H9 (cell line): ENCODE measurements around the gene SPNS3. TPM values are rescaled to one million over a fixed set of nuclear protein-coding genes. Genes with fewer than 3 reads are reported as not detected.
A peak's percentile ranks its signal among the peaks of the same experiment; 100 is the strongest.

ENCODE experiments used
- DNase-seq: peaks from one replicate; pipeline ENCODE4 v3.0.0-alpha.2; 2017
- H2AFZ ChIP-seq: one replicate; pipeline ENCODE4 v1.6.1; 2013; ENCODE audit warnings: mild to moderate bottlenecking, low read length, control low read depth, moderate library complexity
- H2AK5ac ChIP-seq: 2 replicates; pipeline ENCODE4 v1.6.1; 2013; ENCODE audit warnings: low read length, control low read depth, mixed read lengths; ENCODE audit not compliant: insufficient read length
- H2BK120ac ChIP-seq: one replicate; pipeline ENCODE4 v1.6.1; 2013; ENCODE audit warnings: low read depth, mild to moderate bottlenecking, low read length, control low read depth, inconsistent platforms; ENCODE audit not compliant: poor library complexity, severe bottlenecking
- H2BK12ac ChIP-seq: 2 replicates; pipeline ENCODE4 v1.6.1; 2013; ENCODE audit warnings: low read length, control low read depth, mixed read lengths, low read depth; ENCODE audit not compliant: insufficient read length
- H2BK15ac ChIP-seq: 2 replicates; pipeline ENCODE4 v1.6.1; 2013; ENCODE audit warnings: low read depth, low read length, control low read depth
- H2BK20ac ChIP-seq: one replicate; pipeline ENCODE4 v1.6.1; 2013; ENCODE audit warnings: low read depth, mild to moderate bottlenecking, low read length, control low read depth, inconsistent platforms; ENCODE audit not compliant: poor library complexity, severe bottlenecking
- H2BK5ac ChIP-seq: 2 replicates; pipeline ENCODE4 v1.6.1; 2013; ENCODE audit warnings: low read length, control low read depth, mixed read lengths; ENCODE audit not compliant: insufficient read length
- H3K14ac ChIP-seq: 2 replicates; pipeline ENCODE4 v1.6.1; 2013; ENCODE audit warnings: low read length, control low read depth; ENCODE audit not compliant: insufficient read depth
- H3K18ac ChIP-seq: 2 replicates; pipeline ENCODE4 v1.6.1; 2013; ENCODE audit warnings: low read depth, mild to moderate bottlenecking, mixed read lengths, low read length, control low read depth; ENCODE audit not compliant: insufficient read length
- H3K23ac ChIP-seq: 2 replicates; pipeline ENCODE4 v1.6.1; 2013; ENCODE audit warnings: low read length, control low read depth, mixed read lengths, low read depth; ENCODE audit not compliant: insufficient read length
- H3K23me2 ChIP-seq: 2 replicates; pipeline ENCODE4 v1.6.1; 2013; ENCODE audit warnings: low read depth, mild to moderate bottlenecking, mixed read lengths, low read length, control low read depth; ENCODE audit not compliant: insufficient read length, poor library complexity, severe bottlenecking
- H3K27ac ChIP-seq: 2 replicates; pipeline ENCODE4 v1.5.1; 2013; ENCODE audit warnings: low read length, control low read depth, mixed read lengths, low read depth; ENCODE audit not compliant: insufficient read length
- H3K27me3 ChIP-seq: 2 replicates; pipeline ENCODE4 v1.6.1; 2013; ENCODE audit warnings: low read length, control low read depth, inconsistent platforms; ENCODE audit not compliant: insufficient read depth
- H3K4ac ChIP-seq: 2 replicates; pipeline ENCODE4 v1.6.1; 2013; ENCODE audit warnings: low read depth, mild to moderate bottlenecking, control low read depth, inconsistent platforms, low read length, moderate library complexity
- H3K4me1 ChIP-seq: 2 replicates; pipeline ENCODE4 v1.6.1; 2013; ENCODE audit warnings: low read length, control low read depth, inconsistent platforms; ENCODE audit not compliant: insufficient read depth
- H3K4me2 ChIP-seq: 2 replicates; pipeline ENCODE4 v1.6.1; 2013; ENCODE audit warnings: low read length, control low read depth, mixed read lengths; ENCODE audit not compliant: insufficient read length, insufficient read depth
- H3K56ac ChIP-seq: 2 replicates; pipeline ENCODE4 v1.6.1; 2013; ENCODE audit warnings: low read depth, mild to moderate bottlenecking, mixed read lengths, low read length, control low read depth; ENCODE audit not compliant: insufficient read length
- H3K79me1 ChIP-seq: 2 replicates; pipeline ENCODE4 v1.6.1; 2013; ENCODE audit warnings: low read depth, mild to moderate bottlenecking, moderate library complexity, low read length, control low read depth, inconsistent platforms; ENCODE audit not compliant: insufficient read depth, poor library complexity, severe bottlenecking
- H3K79me2 ChIP-seq: 2 replicates; pipeline ENCODE4 v1.6.1; 2013; ENCODE audit warnings: low read length, control low read depth, inconsistent platforms; ENCODE audit not compliant: insufficient read depth
- H3K9ac ChIP-seq: 2 replicates; pipeline ENCODE4 v1.6.1; 2013; ENCODE audit warnings: low read length, control low read depth, mixed read lengths; ENCODE audit not compliant: insufficient read length; ENCODE audit errors: extremely low read depth
- H3K9me3 ChIP-seq: one replicate; pipeline ENCODE4 v1.6.1; 2013; ENCODE audit warnings: low read depth, low read length, inconsistent platforms; ENCODE audit not compliant: control insufficient read depth
- H3T11ph ChIP-seq: one replicate; pipeline ENCODE4 v1.6.1; 2013; ENCODE audit warnings: mild to moderate bottlenecking, low read length, control low read depth, inconsistent platforms
- H4K20me1 ChIP-seq: one replicate; pipeline ENCODE4 v1.6.1; 2013; ENCODE audit not compliant: control insufficient read depth, insufficient read length, insufficient read depth
- H4K5ac ChIP-seq: 2 replicates; pipeline ENCODE4 v1.6.1; 2013; ENCODE audit warnings: low read depth, mild to moderate bottlenecking, mixed read lengths, low read length, control low read depth; ENCODE audit not compliant: insufficient read length
- H4K8ac ChIP-seq: replicated peaks from 2 replicates; pipeline ENCODE4 v1.6.1; 2013; ENCODE audit warnings: low read length, control low read depth, mixed read lengths, low read depth; ENCODE audit not compliant: insufficient read length
- H4K91ac ChIP-seq: 2 replicates; pipeline ENCODE4 v1.6.1; 2013; ENCODE audit warnings: low read depth, mild to moderate bottlenecking, moderate library complexity, mixed read lengths, low read length, control low read depth; ENCODE audit not compliant: insufficient read length
- H3K27ac Mint-ChIP-seq, 3 experiments: 2 replicates in 2 of 3; 3 replicates in 1 of 3; pipeline ENCODE4 v1.8.0; 2020 to 2021; ENCODE audit warnings: mixed read lengths in 3 of 3, mild to moderate bottlenecking in 1 of 3, moderate library complexity in 1 of 3
- H3K27me3 Mint-ChIP-seq: 2 replicates; pipeline ENCODE4 v1.8.0; 2021; ENCODE audit warnings: low read depth, mild to moderate bottlenecking, moderate library complexity, mixed read lengths
- H3K36me3 Mint-ChIP-seq, 3 experiments: 2 replicates in 2 of 3; 3 replicates in 1 of 3; pipeline ENCODE4 v1.8.0; 2020 to 2021; ENCODE audit warnings: low read depth in 3 of 3, mixed read lengths in 3 of 3; ENCODE audit not compliant: insufficient read depth in 1 of 3
- H3K4me1 Mint-ChIP-seq, 2 experiments: 2 replicates each; pipeline ENCODE4 v1.8.0; 2020; ENCODE audit warnings: mixed read lengths in 2 of 2
- H3K4me3 Mint-ChIP-seq, 2 experiments: 2 replicates in 1 of 2; 3 replicates in 1 of 2; pipeline ENCODE4 v1.8.0; 2020 to 2021; ENCODE audit warnings: mild to moderate bottlenecking in 2 of 2, mixed read lengths in 2 of 2, moderate library complexity in 1 of 2
- H3K9me3 Mint-ChIP-seq, 2 experiments: 2 replicates in 1 of 2; 3 replicates in 1 of 2; pipeline ENCODE4 v1.8.0; 2020; ENCODE audit warnings: mild to moderate bottlenecking in 2 of 2, mixed read lengths in 2 of 2, moderate library complexity in 1 of 2
- WGBS: extraction: QIAGEN DNeasy Blood & Tissue Kit; methylation state at CpG from one replicate; pipeline ENCODE4 v1.1.7; 2013; ENCODE audit warnings: missing lambda C conversion rate, low lambda C conversion rate, mixed read lengths; ENCODE audit not compliant: insufficient read length; ENCODE audit errors: extremely low coverage; 5-methylcytosine and 5-hydroxymethylcytosine counted together
- total RNA-seq: library from RNA; stranded (reverse); gene quantifications from 2 replicates; pipeline ENCODE4 v1.2.1, GENCODE V29; 2021
- TF ChIP-seq, protein P1 (sequence below): fragments of 200-600 bp; sonication (generic); conservative IDR thresholded peaks from 3 replicates; pipeline ENCODE4 v1.8.0; 2021; ENCODE audit warnings: antibody characterized with exemption, mild to moderate bottlenecking

Gene SPNS3
- total RNA-seq, 1 experiment from 2014 or later, result not detected

- H3K23ac ChIP-seq, result no peak overlapping the region
These were observed 38.6 kb upstream of the SPNS3 start for GRCh38 chr17:4395111-4395478.

More at GRCh38 chr17:4395111-4395478, 38.6 kb upstream of the SPNS3 start:
- no peak overlapping the region for H2BK5ac ChIP-seq
- peaks cover 12% of the 10 kb centered on the region; the same call in 1 of the 2 replicates for H3K4me1 ChIP-seq
- H3K14ac ChIP-seq, result no peak overlapping the region; the same call in 1 of the 2 replicates
- H3K4ac ChIP-seq, result peak overlapping the region; percentile 21
- H2AFZ ChIP-seq, result no peak overlapping the region
- no peak overlapping the region for H4K8ac ChIP-seq
- H3K9ac ChIP-seq, result no peak overlapping the region
- WGBS, result no CpG with 5 or more reads among the region's 3 CpGs
- Mint-ChIP-seq H3K4me1 (peaks cover 33 to 38% of the 10 kb centered on the region in 2 experiments), H3K4me3 (peak overlapping the region in 1 of 2 experiments; percentile 27; a peak in 1 of 5 replicates), H3K9me3 (peaks cover 0 to 3% of the 10 kb centered on the region in 2 experiments; a peak in 1 of 5 replicates), H3K36me3 (no peaks in the 10 kb centered on the region; a peak in 1 of 7 replicates), H3K27ac (peak overlapping the region; percentile 80 to 96 (median 96); a peak in 6 of 7 replicates), H3K27me3 (no peaks in the 10 kb centered on the region)
- no peak overlapping the region for H2BK20ac ChIP-seq
- peak overlapping the region; percentile 58 for H3K18ac ChIP-seq
- H4K20me1 ChIP-seq, result no peaks in the 10 kb centered on the region
- H3K56ac ChIP-seq, result no peak overlapping the region
- peak overlapping the region; percentile 98 for H2AK5ac ChIP-seq
- DNase-seq, result no peak
- H3K79me2 ChIP-seq, result no peaks in the 10 kb centered on the region
- H2BK120ac ChIP-seq, result peak overlapping the region; percentile 52
- no peak overlapping the region for H3K4me2 ChIP-seq
- no peak overlapping the region for H3T11ph ChIP-seq
- no peaks in the 10 kb centered on the region for H3K79me1 ChIP-seq
- peak overlapping the region; percentile 85 for H4K5ac ChIP-seq
- TF ChIP-seq, protein P1, sequence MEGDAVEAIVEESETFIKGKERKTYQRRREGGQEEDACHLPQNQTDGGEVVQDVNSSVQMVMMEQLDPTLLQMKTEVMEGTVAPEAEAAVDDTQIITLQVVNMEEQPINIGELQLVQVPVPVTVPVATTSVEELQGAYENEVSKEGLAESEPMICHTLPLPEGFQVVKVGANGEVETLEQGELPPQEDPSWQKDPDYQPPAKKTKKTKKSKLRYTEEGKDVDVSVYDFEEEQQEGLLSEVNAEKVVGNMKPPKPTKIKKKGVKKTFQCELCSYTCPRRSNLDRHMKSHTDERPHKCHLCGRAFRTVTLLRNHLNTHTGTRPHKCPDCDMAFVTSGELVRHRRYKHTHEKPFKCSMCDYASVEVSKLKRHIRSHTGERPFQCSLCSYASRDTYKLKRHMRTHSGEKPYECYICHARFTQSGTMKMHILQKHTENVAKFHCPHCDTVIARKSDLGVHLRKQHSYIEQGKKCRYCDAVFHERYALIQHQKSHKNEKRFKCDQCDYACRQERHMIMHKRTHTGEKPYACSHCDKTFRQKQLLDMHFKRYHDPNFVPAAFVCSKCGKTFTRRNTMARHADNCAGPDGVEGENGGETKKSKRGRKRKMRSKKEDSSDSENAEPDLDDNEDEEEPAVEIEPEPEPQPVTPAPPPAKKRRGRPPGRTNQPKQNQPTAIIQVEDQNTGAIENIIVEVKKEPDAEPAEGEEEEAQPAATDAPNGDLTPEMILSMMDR, result no peak
- peak overlapping the region; percentile 87 for H4K91ac ChIP-seq
- peak overlapping the region; percentile 97 for H2BK12ac ChIP-seq
- H2BK15ac ChIP-seq, result peak overlapping the region; percentile 94; the same call in 1 of the 2 replicates
- no peaks in the 10 kb centered on the region for H3K9me3 ChIP-seq
- peaks cover 3% of the 10 kb centered on the region for H3K23me2 ChIP-seq
- H3K27ac ChIP-seq, result peak overlapping the region; percentile 99
- H3K27me3 ChIP-seq, result no peaks in the 10 kb centered on the region
